SK-N-SH (cell line): ENCODE data around the gene TBCEL. TPM values are rescaled to one million over a fixed set of nuclear protein-coding genes. Genes with fewer than 3 reads are reported as not detected.
A peak's percentile ranks its signal among the peaks of the same experiment; 100 is the strongest.

ENCODE experiments used
- CTCF ChIA-PET: fragments of 300-600, 350-600 bp; formaldehyde crosslinking; extraction: SDS; loops from one replicate; lab custom pipeline; 2021; lab: Yijun Ruan, JAX
- POLR2A ChIA-PET: fragments of 350-600 bp; sonication (Branson Sonifier 250); formaldehyde crosslinking; extraction: SDS; loops from one replicate; lab custom pipeline; 2020; ENCODE audit warnings: antibody characterized with exemption, inconsistent platforms; lab: Yijun Ruan, JAX
- DNase-seq: peaks from one replicate; pipeline ENCODE4 v3.0.0; 2012
- H2AFZ ChIP-seq: fragments of 200-600 bp; sonication (generic); 2 replicates; pipeline ENCODE4 v1.8.1; 2016; ENCODE audit warnings: antibody characterized with exemption, mild to moderate bottlenecking, low read depth
- H3F3A ChIP-seq: fragments of 200-600 bp; sonication (generic); replicated peaks from 2 replicates; pipeline ENCODE3; 2016; ENCODE audit warnings: antibody characterized with exemption, mild to moderate bottlenecking; ENCODE audit not compliant: insufficient read depth
- H3K27ac ChIP-seq, 2 experiments: fragments of 200-500 bp in 1 of 2; fragments of 200-600 bp in 1 of 2; sonication (Bioruptor generic) in 1 of 2; sonication (generic), shearing (Covaris generic) in 1 of 2; 2 replicates each; pipeline versions ENCODE4 v1.5.1 to v1.6.1; 2014 to 2016; ENCODE audit warnings: low read depth in 2 of 2, inconsistent platforms in 1 of 2, low read length in 1 of 2, mild to moderate bottlenecking in 1 of 2, mixed read lengths in 1 of 2
- H3K27me3 ChIP-seq: fragments of 200-600 bp; sonication (generic), shearing (Covaris generic); 2 replicates; pipeline ENCODE4 v1.6.1; 2016; ENCODE audit warnings: mixed run types; ENCODE audit not compliant: insufficient read depth
- H3K36me3 ChIP-seq, 2 experiments: fragments of 200-500 bp in 1 of 2; fragments of 200-600 bp in 1 of 2; sonication (Bioruptor generic) in 1 of 2; sonication (generic) in 1 of 2; replicated peaks in 1 of 2; 2 replicates each; pipeline versions ENCODE3 to v1.5.1; 2014 to 2016; ENCODE audit warnings: low read length in 1 of 2, mild to moderate bottlenecking in 1 of 2; ENCODE audit not compliant: insufficient read depth in 2 of 2, control insufficient read depth in 1 of 2
- H3K4me1 ChIP-seq, 2 experiments: fragments of 200-500 bp in 1 of 2; fragments of 200-600 bp in 1 of 2; sonication (Bioruptor generic) in 1 of 2; sonication (generic), shearing (Covaris generic) in 1 of 2; 2 replicates each; pipeline versions ENCODE4 v1.5.1 to v1.6.1; 2014 to 2016; ENCODE audit warnings: low read depth in 1 of 2, low read length in 1 of 2, mixed run types in 1 of 2; ENCODE audit not compliant: insufficient read depth in 2 of 2, control insufficient read depth in 1 of 2
- H3K4me2 ChIP-seq: fragments of 200-600 bp; sonication (generic), shearing (Covaris generic); 2 replicates; pipeline ENCODE4 v1.6.1; 2017; ENCODE audit warnings: mixed run types
- H3K4me3 ChIP-seq, 2 experiments: fragments of 200-500 bp in 1 of 2; fragments of 200-600 bp in 1 of 2; sonication (Bioruptor generic) in 1 of 2; sonication (generic), shearing (Covaris generic) in 1 of 2; 2 replicates each; pipeline versions ENCODE4 v1.5.1 to v1.8.1; 2014 to 2016; ENCODE audit warnings: low read depth in 2 of 2, inconsistent platforms in 1 of 2, low read length in 1 of 2, mild to moderate bottlenecking in 1 of 2, mixed read lengths in 1 of 2, moderate library complexity in 1 of 2
- H3K79me2 ChIP-seq: fragments of 200-600 bp; sonication (generic); 2 replicates; pipeline ENCODE4 v1.8.1; 2017; ENCODE audit warnings: mild to moderate bottlenecking; ENCODE audit not compliant: insufficient read depth
- H3K9ac ChIP-seq: fragments of 200-600 bp; sonication (generic); 2 replicates; pipeline ENCODE4 v1.6.1; 2017; ENCODE audit warnings: mixed run types
- H3K9me2 ChIP-seq: fragments of 200-600 bp; sonication (generic); 2 replicates; pipeline ENCODE4 v1.6.1; 2017; ENCODE audit warnings: mixed run types
- H3K9me3 ChIP-seq: fragments of 200-600 bp; sonication (generic); 2 replicates; pipeline ENCODE4 v1.6.1; 2017; ENCODE audit warnings: mixed run types, mild to moderate bottlenecking, moderate library complexity
- H4K20me1 ChIP-seq: fragments of 200-600 bp; sonication (generic); 2 replicates; pipeline ENCODE4 v1.6.1; 2017; ENCODE audit warnings: mild to moderate bottlenecking, mixed run types; ENCODE audit not compliant: insufficient read depth
- CHD2 ChIP-seq: fragments of 150-350 bp; IDR thresholded peaks from 2 replicates; pipeline ENCODE4 v1.6.1; 2018; ENCODE audit warnings: low read length; ENCODE audit not compliant: partially characterized antibody
- CTCF ChIP-seq: fragments of 200-600 bp; sonication (generic); IDR thresholded peaks from 2 replicates; pipeline ENCODE4 v1.6.1; 2017; ENCODE audit warnings: antibody characterized with exemption, mild to moderate bottlenecking, moderate library complexity
- EZH2phosphoT487 ChIP-seq: fragments of 200-600 bp; sonication (generic); IDR thresholded peaks from 2 replicates; pipeline ENCODE4 v1.6.1; 2017; ENCODE audit warnings: low read depth, mixed run types, mild to moderate bottlenecking, antibody characterized with exemption, moderate library complexity, borderline replicate concordance
- FOSL2 ChIP-seq: IDR thresholded peaks from 2 replicates; pipeline ENCODE4 v1.4.0; 2012; ENCODE audit warnings: low read depth, mild to moderate bottlenecking, moderate library complexity, borderline replicate concordance
- FOXJ3 ChIP-seq: sonication (generic); formaldehyde crosslinking; IDR thresholded peaks from 2 replicates; pipeline ENCODE4 v1.5.1; 2020; ENCODE audit warnings: mild to moderate bottlenecking, missing genetic modification reagents
- GATA2 ChIP-seq: sonication (generic); formaldehyde crosslinking; IDR thresholded peaks from 2 replicates; pipeline ENCODE4 v1.5.0; 2020; ENCODE audit warnings: mild to moderate bottlenecking, missing genetic modification reagents
- IRF3 ChIP-seq: fragments of 150-350 bp; IDR thresholded peaks from 2 replicates; pipeline ENCODE4 v1.6.1; 2016; ENCODE audit warnings: mild to moderate bottlenecking, low read depth, low read length
- JUND ChIP-seq: IDR thresholded peaks from 2 replicates; pipeline ENCODE4 v1.4.0; 2012
- MAX ChIP-seq: IDR thresholded peaks from 2 replicates; pipeline ENCODE4 v1.4.0; 2012; ENCODE audit warnings: low read depth
- NRF1 ChIP-seq: IDR thresholded peaks from 2 replicates; pipeline ENCODE4 v1.6.1; 2012; ENCODE audit warnings: low read depth, mild to moderate bottlenecking, low read length
- POLR2AphosphoS5 ChIP-seq: IDR thresholded peaks from 2 replicates; pipeline ENCODE4 v1.6.1; 2012; ENCODE audit warnings: low read depth, low read length
- RAD21 ChIP-seq: IDR thresholded peaks from 2 replicates; pipeline ENCODE4 v1.6.1; 2012; ENCODE audit warnings: mild to moderate bottlenecking, low read length
- REST ChIP-seq: IDR thresholded peaks from 2 replicates; pipeline ENCODE4 v1.6.1; 2012; ENCODE audit warnings: mild to moderate bottlenecking, low read depth, low read length, moderate library complexity
- RFX5 ChIP-seq: IDR thresholded peaks from 2 replicates; pipeline ENCODE4 v1.6.1; 2012; ENCODE audit warnings: mild to moderate bottlenecking, improper control_type of control experiment, low read length
- TAF1 ChIP-seq: IDR thresholded peaks from 2 replicates; pipeline ENCODE4 v1.6.1; 2012; ENCODE audit warnings: low read depth, mild to moderate bottlenecking, low read length, moderate library complexity, borderline replicate concordance
- TCF12 ChIP-seq: IDR thresholded peaks from 2 replicates; pipeline ENCODE4 v1.4.0; 2012
- WGBS: methylation state at CpG from one replicate; pipeline ENCODE4 v1.1.6; 2017; ENCODE audit warnings: low lambda C conversion rate; 5-methylcytosine and 5-hydroxymethylcytosine counted together
- polyA plus RNA-seq, 3 experiments: library from polyadenylated mRNA; depleted of rRNA; stranded (reverse); fragments of >200 nt; gene quantifications; 2 replicates each; pipeline ENCODE4 v1.2.3, GENCODE V29; 2012

Gene TBCEL
- polyA plus RNA-seq, 1 of the 3 experiments (the other 2 are of a cell fraction), result 5.9 TPM

- no peaks in the 10 kb centered on the region for H3K27me3 ChIP-seq
- H3K9ac ChIP-seq, result no peak overlapping the region
- H2AFZ ChIP-seq, result no peak overlapping the region
- peaks cover 3% of the 10 kb centered on the region for H3F3A ChIP-seq
- CTCF ChIA-PET, result interaction anchor here (1.1 to 1.9 kb wide), 5 partner anchors 10 to 44 kb away, joined by 3 to 5 read pairs (median 4); no protein-coding TSS in a partner anchor
- POLR2A ChIA-PET, result no interaction called here
- peaks cover 0 to 6% of the 10 kb centered on the region in 2 experiments; a peak in 2 of 4 replicates for H3K4me1 ChIP-seq
- no peak overlapping the region for H3K4me2 ChIP-seq
- H3K9me3 ChIP-seq, result no peaks in the 10 kb centered on the region
- H3K79me2 ChIP-seq, result no peaks in the 10 kb centered on the region
- H4K20me1 ChIP-seq, result no peaks in the 10 kb centered on the region
- no peaks in the 10 kb centered on the region for H3K9me2 ChIP-seq
- H3K4me3 ChIP-seq, result no peak overlapping the region
- no peak for TF ChIP-seq TCF12
- TF ChIP-seq RFX5, result no peak
- no peak for TF ChIP-seq IRF3
- no peak for TF ChIP-seq EZH2phosphoT487
- no peak for TF ChIP-seq REST
- no peak for TF ChIP-seq MAX
- H3K36me3 ChIP-seq, result peaks cover 54 to 61% of the 10 kb centered on the region in 2 experiments
- H3K27ac ChIP-seq, result peak overlapping the region in 1 of 2 experiments; percentile 62; a peak in 2 of 4 replicates
- no peak for DNase-seq
- 93% methylated on average over 3 of the region's 3 CpGs for WGBS
Observed at GRCh38 chr11:121067026-121067425, 43.1 kb downstream of the TBCEL start.

GRCh38 chr11:121067453-121067852 is 43.6 kb downstream of the TBCEL start:
- Histone ChIP-seq H3K9me2 (no peaks in the 10 kb centered on the region), H3K27me3 (no peaks in the 10 kb centered on the region), H3K9me3 (no peaks in the 10 kb centered on the region), H3K79me2 (no peaks in the 10 kb centered on the region), H3K4me3 (no peak overlapping the region), H3K4me2 (no peak overlapping the region), H3F3A (peaks cover 3% of the 10 kb centered on the region), H3K9ac (no peak overlapping the region), H4K20me1 (no peaks in the 10 kb centered on the region), H3K36me3 (peaks cover 50 to 61% of the 10 kb centered on the region in 2 experiments), H2AFZ (no peak overlapping the region), H3K27ac (peak overlapping the region in 1 of 2 experiments; percentile 62; a peak in 2 of 4 replicates), H3K4me1 (peaks cover 0 to 6% of the 10 kb centered on the region in 2 experiments; a peak in 2 of 4 replicates)
- POLR2A ChIA-PET, result no interaction called here
- WGBS, result 70% methylated on average over 2 of the region's 2 CpGs
- CTCF ChIA-PET, result interaction anchor here (1.1 to 1.9 kb wide), 6 partner anchors 11 to 43 kb away, joined by 3 to 5 read pairs (median 4); no protein-coding TSS in a partner anchor
- DNase-seq, result no peak
- no peak for TF ChIP-seq REST
- TF ChIP-seq MAX, result no peak
- TF ChIP-seq RAD21, result no peak
- no peak for TF ChIP-seq GATA2
- TF ChIP-seq JUND, result no peak
- no peak for TF ChIP-seq CHD2
- TF ChIP-seq FOXJ3 (CRISPR knock-in tag), result no peak
- no peak for TF ChIP-seq FOSL2
- TF ChIP-seq CTCF, result no peak
- TF ChIP-seq TAF1, result no peak
- TF ChIP-seq POLR2AphosphoS5, result no peak
- TF ChIP-seq NRF1, result no peak
